HepG2 (cell line): ENCODE results near the gene KCNK18. TPM values are rescaled to one million over a fixed set of nuclear protein-coding genes. Genes with fewer than 3 reads are reported as not detected.

ENCODE experiments used
- AGO2 ChIP-seq: fragments of 200-400 bp; formaldehyde crosslinking; optimal IDR thresholded peaks from 2 replicates; pipeline ENCODE3; 2017; ENCODE audit warnings: mild to moderate bottlenecking, low read depth, low read length, moderate library complexity
- HNRNPLL ChIP-seq: fragments of 200-400 bp; formaldehyde crosslinking; IDR thresholded peaks from 2 replicates; pipeline ENCODE4 v1.6.1; 2017; ENCODE audit warnings: mild to moderate bottlenecking, low read depth, low read length; ENCODE audit not compliant: poor library complexity, severe bottlenecking
- HOXD1 ChIP-seq: sonication (generic); formaldehyde crosslinking; IDR thresholded peaks from 2 replicates; pipeline ENCODE4 v1.5.0; 2020; ENCODE audit warnings: missing genetic modification reagents
- LCORL ChIP-seq, 2 experiments: fragments of 450-650 bp in 1 of 2; sonication (generic) in 1 of 2; formaldehyde crosslinking in 1 of 2; IDR thresholded peaks; 2 replicates each; pipeline versions ENCODE4 v1.5.0 to v1.6.1; 2017 to 2020; ENCODE audit warnings: antibody characterized with exemption in 1 of 2, missing genetic modification reagents in 1 of 2
- RBM22 ChIP-seq: fragments of 200-400 bp; formaldehyde crosslinking; optimal IDR thresholded peaks from 2 replicates; pipeline ENCODE3; 2017; ENCODE audit warnings: mild to moderate bottlenecking, low read length, moderate library complexity
- SMARCE1 ChIP-seq: fragments of 450-650 bp; IDR thresholded peaks from 2 replicates; pipeline ENCODE4 v1.6.1; 2017; ENCODE audit warnings: borderline replicate concordance
- SMC3 ChIP-seq: IDR thresholded peaks from 2 replicates; pipeline ENCODE4 v1.6.1; 2011; ENCODE audit warnings: low read length, improper control_type of control experiment
- ZNF263 ChIP-seq: sonication (generic); formaldehyde crosslinking; IDR thresholded peaks from 2 replicates; pipeline ENCODE4 v1.4.0; 2020; ENCODE audit warnings: missing genetic modification reagents
- polyA plus RNA-seq, 8 experiments: library from polyadenylated mRNA; depleted of rRNA in 3 of 8; stranded (reverse) in 7 of 8; unstranded in 1 of 8; fragments of >200 nt; fragmentation: Illumina TruSeq in 4 of 8; extraction: Trizol in 4 of 8; gene quantifications; 2 replicates each; pipeline versions ENCODE4 v1.2.1 to v1.2.3, GENCODE V29; 2011 to 2016; ENCODE audit warnings: low read depth in 4 of 8, missing spikeins in 1 of 8, mixed read lengths in 1 of 8; ENCODE audit not compliant: insufficient read depth in 1 of 8
- total RNA-seq, 5 experiments: library from RNA; depleted of rRNA; stranded (reverse); fragments of >200 nt; fragmentation: Illumina TruSeq; extraction: Trizol; gene quantifications; 2 replicates each; pipeline ENCODE4 v1.2.3, GENCODE V29; 2016; ENCODE audit warnings: low read depth in 1 of 5
- TF ChIP-seq, protein P1 (sequence below): sonication (generic); formaldehyde crosslinking; conservative IDR thresholded peaks from 2 replicates; pipeline ENCODE4 v1.4.0; 2020; ENCODE audit warnings: missing genetic modification reagents
- TF ChIP-seq, protein P2 (sequence below): sonication (generic); formaldehyde crosslinking; conservative IDR thresholded peaks from 2 replicates; pipeline ENCODE4 v1.4.0; 2020; ENCODE audit warnings: missing genetic modification reagents
- TF ChIP-seq, protein P3 (sequence below): sonication (generic); formaldehyde crosslinking; IDR thresholded peaks from 2 replicates; pipeline ENCODE4 v1.4.0; 2020; ENCODE audit warnings: mild to moderate bottlenecking, low read depth, missing genetic modification reagents
- TF ChIP-seq, protein P4 (sequence below): IDR thresholded peaks from 2 replicates; pipeline ENCODE4 v1.6.1; 2018; ENCODE audit warnings: missing genetic modification reagents
- TF ChIP-seq, protein P5 (sequence below): sonication (generic); formaldehyde crosslinking; IDR thresholded peaks from 2 replicates; pipeline ENCODE4 v1.5.0; 2020; ENCODE audit warnings: missing genetic modification reagents
- TF ChIP-seq, protein P6 (sequence below): sonication (generic); formaldehyde crosslinking; IDR thresholded peaks from 2 replicates; pipeline ENCODE4 v1.5.1; 2020; ENCODE audit warnings: mild to moderate bottlenecking, missing genetic modification reagents, moderate library complexity

Gene KCNK18
- total and polyA plus RNA-seq, 2 of the 13 experiments (the other 11 are each of a cell fraction or from before 2014, with no cell fraction given), result not detected

DNA sequence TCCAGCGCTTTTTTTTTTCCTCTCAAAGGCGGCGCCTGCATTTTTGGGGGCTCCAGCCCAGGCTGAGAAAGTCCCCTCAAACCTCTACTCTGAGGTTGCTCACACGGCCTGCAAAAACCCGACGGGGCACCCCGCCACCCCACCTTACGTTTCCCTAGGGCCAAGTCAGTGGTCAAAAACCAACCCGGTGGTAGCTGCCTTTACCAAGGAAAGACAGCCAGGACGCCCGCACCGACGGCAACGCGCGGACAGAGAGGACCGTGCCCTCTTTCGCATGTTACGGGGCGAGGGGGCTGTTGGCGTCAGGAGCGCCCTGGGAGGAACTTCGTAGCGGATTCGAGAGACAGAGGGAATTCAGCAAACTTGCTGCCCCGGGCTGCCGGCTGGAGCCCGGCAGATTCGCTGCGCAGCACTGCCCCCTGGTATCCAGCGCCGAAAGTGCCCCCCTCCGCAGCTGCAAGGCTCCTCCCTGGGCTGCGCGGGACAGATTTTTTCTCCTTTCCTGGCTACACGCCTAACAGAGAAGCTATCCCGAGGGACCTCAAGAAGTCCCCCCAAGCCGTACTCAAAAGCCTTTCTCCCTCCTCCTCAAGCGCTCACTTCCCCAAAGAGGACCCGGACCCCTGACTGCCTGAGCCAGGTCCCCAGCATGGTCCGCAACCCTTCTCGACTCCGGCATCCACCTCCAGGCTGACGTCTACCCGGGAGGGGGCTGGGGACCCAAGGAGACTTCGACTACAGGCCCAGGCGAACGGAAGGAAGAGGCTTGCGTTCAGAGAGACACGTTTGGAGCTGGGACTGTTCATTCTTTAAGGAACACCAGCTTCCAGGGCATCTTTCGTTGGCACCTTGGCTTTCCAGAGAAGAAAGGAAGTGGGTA is 31.5 kb upstream of the KCNK18 start (continued):
- TF ChIP-seq, protein P1, sequence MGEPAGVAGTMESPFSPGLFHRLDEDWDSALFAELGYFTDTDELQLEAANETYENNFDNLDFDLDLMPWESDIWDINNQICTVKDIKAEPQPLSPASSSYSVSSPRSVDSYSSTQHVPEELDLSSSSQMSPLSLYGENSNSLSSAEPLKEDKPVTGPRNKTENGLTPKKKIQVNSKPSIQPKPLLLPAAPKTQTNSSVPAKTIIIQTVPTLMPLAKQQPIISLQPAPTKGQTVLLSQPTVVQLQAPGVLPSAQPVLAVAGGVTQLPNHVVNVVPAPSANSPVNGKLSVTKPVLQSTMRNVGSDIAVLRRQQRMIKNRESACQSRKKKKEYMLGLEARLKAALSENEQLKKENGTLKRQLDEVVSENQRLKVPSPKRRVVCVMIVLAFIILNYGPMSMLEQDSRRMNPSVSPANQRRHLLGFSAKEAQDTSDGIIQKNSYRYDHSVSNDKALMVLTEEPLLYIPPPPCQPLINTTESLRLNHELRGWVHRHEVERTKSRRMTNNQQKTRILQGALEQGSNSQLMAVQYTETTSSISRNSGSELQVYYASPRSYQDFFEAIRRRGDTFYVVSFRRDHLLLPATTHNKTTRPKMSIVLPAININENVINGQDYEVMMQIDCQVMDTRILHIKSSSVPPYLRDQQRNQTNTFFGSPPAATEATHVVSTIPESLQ (CRISPR knock-in tag), result no peak
- TF ChIP-seq, protein P2, sequence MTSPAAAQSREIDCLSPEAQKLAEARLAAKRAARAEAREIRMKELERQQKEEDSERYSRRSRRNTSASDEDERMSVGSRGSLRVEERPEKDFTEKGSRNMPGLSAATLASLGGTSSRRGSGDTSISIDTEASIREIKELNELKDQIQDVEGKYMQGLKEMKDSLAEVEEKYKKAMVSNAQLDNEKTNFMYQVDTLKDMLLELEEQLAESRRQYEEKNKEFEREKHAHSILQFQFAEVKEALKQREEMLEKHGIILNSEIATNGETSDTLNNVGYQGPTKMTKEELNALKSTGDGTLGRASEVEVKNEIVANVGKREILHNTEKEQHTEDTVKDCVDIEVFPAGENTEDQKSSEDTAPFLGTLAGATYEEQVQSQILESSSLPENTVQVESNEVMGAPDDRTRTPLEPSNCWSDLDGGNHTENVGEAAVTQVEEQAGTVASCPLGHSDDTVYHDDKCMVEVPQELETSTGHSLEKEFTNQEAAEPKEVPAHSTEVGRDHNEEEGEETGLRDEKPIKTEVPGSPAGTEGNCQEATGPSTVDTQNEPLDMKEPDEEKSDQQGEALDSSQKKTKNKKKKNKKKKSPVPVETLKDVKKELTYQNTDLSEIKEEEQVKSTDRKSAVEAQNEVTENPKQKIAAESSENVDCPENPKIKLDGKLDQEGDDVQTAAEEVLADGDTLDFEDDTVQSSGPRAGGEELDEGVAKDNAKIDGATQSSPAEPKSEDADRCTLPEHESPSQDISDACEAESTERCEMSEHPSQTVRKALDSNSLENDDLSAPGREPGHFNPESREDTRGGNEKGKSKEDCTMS (CRISPR knock-in tag), result no peak
- TF ChIP-seq SMARCE1, result no peak
- TF ChIP-seq AGO2, result no peak
- no peak for TF ChIP-seq RBM22
- TF ChIP-seq, protein P3, sequence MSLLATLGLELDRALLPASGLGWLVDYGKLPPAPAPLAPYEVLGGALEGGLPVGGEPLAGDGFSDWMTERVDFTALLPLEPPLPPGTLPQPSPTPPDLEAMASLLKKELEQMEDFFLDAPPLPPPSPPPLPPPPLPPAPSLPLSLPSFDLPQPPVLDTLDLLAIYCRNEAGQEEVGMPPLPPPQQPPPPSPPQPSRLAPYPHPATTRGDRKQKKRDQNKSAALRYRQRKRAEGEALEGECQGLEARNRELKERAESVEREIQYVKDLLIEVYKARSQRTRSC (CRISPR knock-in tag), result no peak
- peak; percentile 49 for TF ChIP-seq HNRNPLL
- no peak for TF ChIP-seq HOXD1 (CRISPR knock-in tag)
- TF ChIP-seq, protein P4, sequence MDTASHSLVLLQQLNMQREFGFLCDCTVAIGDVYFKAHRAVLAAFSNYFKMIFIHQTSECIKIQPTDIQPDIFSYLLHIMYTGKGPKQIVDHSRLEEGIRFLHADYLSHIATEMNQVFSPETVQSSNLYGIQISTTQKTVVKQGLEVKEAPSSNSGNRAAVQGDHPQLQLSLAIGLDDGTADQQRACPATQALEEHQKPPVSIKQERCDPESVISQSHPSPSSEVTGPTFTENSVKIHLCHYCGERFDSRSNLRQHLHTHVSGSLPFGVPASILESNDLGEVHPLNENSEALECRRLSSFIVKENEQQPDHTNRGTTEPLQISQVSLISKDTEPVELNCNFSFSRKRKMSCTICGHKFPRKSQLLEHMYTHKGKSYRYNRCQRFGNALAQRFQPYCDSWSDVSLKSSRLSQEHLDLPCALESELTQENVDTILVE, result no peak
- no peak for TF ChIP-seq LCORL (IDR thresholded peaks at IDR 0.05)
- no peak; the same call in 1 of the 2 replicates for TF ChIP-seq LCORL (CRISPR knock-in tag; IDR thresholded peaks at IDR 0.05)
- TF ChIP-seq, protein P5, sequence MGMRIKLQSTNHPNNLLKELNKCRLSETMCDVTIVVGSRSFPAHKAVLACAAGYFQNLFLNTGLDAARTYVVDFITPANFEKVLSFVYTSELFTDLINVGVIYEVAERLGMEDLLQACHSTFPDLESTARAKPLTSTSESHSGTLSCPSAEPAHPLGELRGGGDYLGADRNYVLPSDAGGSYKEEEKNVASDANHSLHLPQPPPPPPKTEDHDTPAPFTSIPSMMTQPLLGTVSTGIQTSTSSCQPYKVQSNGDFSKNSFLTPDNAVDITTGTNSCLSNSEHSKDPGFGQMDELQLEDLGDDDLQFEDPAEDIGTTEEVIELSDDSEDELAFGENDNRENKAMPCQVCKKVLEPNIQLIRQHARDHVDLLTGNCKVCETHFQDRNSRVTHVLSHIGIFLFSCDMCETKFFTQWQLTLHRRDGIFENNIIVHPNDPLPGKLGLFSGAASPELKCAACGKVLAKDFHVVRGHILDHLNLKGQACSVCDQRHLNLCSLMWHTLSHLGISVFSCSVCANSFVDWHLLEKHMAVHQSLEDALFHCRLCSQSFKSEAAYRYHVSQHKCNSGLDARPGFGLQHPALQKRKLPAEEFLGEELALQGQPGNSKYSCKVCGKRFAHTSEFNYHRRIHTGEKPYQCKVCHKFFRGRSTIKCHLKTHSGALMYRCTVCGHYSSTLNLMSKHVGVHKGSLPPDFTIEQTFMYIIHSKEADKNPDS, result no peak
- TF ChIP-seq ZNF263 (CRISPR knock-in tag), result peak; percentile 62
- TF ChIP-seq, protein P6, sequence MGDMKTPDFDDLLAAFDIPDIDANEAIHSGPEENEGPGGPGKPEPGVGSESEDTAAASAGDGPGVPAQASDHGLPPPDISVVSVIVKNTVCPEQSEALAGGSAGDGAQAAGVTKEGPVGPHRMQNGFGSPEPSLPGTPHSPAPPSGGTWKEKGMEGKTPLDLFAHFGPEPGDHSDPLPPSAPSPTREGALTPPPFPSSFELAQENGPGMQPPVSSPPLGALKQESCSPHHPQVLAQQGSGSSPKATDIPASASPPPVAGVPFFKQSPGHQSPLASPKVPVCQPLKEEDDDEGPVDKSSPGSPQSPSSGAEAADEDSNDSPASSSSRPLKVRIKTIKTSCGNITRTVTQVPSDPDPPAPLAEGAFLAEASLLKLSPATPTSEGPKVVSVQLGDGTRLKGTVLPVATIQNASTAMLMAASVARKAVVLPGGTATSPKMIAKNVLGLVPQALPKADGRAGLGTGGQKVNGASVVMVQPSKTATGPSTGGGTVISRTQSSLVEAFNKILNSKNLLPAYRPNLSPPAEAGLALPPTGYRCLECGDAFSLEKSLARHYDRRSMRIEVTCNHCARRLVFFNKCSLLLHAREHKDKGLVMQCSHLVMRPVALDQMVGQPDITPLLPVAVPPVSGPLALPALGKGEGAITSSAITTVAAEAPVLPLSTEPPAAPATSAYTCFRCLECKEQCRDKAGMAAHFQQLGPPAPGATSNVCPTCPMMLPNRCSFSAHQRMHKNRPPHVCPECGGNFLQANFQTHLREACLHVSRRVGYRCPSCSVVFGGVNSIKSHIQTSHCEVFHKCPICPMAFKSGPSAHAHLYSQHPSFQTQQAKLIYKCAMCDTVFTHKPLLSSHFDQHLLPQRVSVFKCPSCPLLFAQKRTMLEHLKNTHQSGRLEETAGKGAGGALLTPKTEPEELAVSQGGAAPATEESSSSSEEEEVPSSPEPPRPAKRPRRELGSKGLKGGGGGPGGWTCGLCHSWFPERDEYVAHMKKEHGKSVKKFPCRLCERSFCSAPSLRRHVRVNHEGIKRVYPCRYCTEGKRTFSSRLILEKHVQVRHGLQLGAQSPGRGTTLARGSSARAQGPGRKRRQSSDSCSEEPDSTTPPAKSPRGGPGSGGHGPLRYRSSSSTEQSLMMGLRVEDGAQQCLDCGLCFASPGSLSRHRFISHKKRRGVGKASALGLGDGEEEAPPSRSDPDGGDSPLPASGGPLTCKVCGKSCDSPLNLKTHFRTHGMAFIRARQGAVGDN, result 0 out of 2 replicates have a peak, but pooled peaks have one; percentile 21
- TF ChIP-seq SMC3, result no peak
